ENCODE data around the gene UBE2N.

DNA sequence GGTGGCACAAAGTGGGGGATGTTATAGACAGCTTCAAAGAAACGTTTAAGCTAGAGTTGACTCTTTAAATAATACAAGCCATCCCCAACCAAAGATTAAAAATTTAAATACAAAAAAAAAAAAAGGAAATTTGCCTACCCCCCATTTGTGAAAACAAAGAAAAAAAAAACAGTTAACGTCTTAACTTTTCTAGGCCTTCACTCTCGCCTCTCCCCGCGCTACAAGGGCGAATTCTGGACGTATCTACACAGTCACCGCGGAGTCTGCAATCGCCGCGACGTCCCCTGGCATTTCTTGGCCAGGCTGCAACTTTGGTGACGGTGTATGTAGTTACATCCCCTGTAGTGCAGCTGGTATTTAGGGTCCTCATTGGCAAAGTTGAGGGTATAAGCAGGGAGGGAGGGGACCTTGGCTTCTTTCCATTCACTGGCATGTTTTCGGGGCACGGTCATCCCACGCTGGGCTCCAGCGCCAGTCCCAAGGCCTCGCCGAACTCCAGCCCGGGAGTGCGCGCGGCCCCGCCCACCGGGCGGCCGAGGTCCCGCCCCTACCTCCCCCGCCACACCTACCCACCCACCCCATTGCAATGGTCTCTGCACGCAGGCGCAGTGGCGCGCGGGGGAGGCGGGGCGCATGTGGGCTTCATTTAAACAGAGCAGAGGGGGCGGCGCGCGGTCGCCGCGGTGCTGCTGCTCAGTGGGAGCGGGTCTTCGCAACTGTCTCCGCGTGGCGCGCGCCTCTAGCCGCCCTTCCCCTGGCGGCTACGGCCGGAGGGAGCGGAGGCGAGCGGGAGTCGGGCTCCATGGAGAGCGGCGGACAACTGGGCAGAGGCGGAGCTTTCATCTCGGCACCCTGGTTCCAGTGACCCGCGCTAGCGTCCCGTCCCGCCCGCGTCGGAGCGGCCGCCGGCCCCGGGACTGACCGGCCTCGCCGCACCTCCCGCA, 64.2 kb downstream of the UBE2N start, which contains the start of gene NUDT4:
- TF ChIP-seq, protein P1, sequence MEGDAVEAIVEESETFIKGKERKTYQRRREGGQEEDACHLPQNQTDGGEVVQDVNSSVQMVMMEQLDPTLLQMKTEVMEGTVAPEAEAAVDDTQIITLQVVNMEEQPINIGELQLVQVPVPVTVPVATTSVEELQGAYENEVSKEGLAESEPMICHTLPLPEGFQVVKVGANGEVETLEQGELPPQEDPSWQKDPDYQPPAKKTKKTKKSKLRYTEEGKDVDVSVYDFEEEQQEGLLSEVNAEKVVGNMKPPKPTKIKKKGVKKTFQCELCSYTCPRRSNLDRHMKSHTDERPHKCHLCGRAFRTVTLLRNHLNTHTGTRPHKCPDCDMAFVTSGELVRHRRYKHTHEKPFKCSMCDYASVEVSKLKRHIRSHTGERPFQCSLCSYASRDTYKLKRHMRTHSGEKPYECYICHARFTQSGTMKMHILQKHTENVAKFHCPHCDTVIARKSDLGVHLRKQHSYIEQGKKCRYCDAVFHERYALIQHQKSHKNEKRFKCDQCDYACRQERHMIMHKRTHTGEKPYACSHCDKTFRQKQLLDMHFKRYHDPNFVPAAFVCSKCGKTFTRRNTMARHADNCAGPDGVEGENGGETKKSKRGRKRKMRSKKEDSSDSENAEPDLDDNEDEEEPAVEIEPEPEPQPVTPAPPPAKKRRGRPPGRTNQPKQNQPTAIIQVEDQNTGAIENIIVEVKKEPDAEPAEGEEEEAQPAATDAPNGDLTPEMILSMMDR (IDR thresholded peaks at IDR 0.05; ENCODE audit: low read length): no peak
- TF ChIP-seq EZH2 (optimal IDR thresholded peaks at IDR 0.05; ENCODE audit: low read depth, low read length): no peak
- TF ChIP-seq EZH2phosphoT487 (IDR thresholded peaks at IDR 0.05; ENCODE audit: low read length): no peak
